Stimulated activated CD8-positive, alpha-beta memory T cell treated with anti-CD3 and anti-CD28 coated beads, Interleukin-12 subunit alpha, Interleukin-12 subunit beta, amount 100 ng/mL, for 1 hour (primary cell): ENCODE results near the gene NIP7.
"Not testable (repeated sequence)": the region's sequence is repeated elsewhere in the genome, so short reads cannot be mapped to it uniquely, and the experiment has no call there.

Experiments used
- DNase-seq: peaks from one replicate; pipeline ENCODE4 v3.0.0-alpha.2; 2020; ENCODE audit warnings: low read depth

Gene NIP7

GRCh38 chr16:69345923-69346322, 6.4 kb downstream of the NIP7 start:
- no peak for DNase-seq

- no peak for DNase-seq
Observed at GRCh38 chr16:69346683-69347082, 7.1 kb downstream of the NIP7 start.

GRCh38 chr16:69348222-69348621, 8.7 kb downstream of the NIP7 start:
- no peak for DNase-seq

DNA sequence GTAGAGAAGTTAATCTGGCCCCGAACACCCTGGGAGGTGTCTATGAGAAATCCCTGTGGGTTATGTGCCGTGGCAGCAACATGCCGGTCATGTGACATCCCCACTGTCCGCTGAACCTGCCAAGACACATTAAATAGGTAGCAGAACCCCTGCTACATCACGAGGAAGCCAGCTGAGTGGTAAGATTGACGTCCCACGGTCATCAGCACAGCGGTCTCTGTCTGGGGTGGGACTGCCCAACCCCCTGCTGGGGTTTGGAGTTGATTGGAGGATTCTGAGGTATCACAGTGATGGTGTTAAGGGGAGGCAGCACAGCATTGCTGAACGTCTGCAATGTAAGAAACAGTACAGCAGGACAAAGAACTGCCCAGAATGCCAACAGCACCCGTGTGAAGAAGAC, 10.0 kb downstream of the NIP7 start:
- no peak for DNase-seq

GRCh38 chr16:69350536-69351133, 11.1 kb downstream of the NIP7 start:
- DNase-seq, result no peak

GRCh38 chr16:69351309-69352027, 11.9 kb downstream of the NIP7 start, which contains the start of gene TMED6:
TMED6 (minus strand) TSS chr16:69351786; CDS start chr16:69351753, 33 bp downstream.
- no peak for DNase-seq

DNA sequence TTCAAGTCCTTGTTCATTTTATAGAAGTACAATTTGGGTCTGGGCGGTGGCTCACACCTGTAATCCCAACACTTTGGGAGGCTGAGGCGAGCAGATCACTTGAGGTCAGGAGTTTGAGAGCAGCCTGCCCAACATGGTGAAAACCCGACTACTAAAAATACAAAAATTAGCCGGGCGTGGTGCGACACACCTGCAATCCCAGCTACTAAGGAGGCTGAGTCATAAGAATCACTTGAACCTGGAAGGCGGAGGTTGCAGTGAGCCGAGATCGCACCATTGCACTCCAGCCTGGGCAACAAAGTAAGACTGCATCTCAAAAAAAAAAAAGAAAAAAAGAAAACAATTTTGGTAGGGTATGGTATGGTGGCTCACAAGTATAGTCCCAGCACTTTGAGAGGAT, 20.5 kb downstream of the NIP7 start:
- DNase-seq, result not testable (repeated sequence)

GRCh38 chr16:69363281-69363717, 23.7 kb downstream of the NIP7 start:
- DNase-seq, result no peak

DNA sequence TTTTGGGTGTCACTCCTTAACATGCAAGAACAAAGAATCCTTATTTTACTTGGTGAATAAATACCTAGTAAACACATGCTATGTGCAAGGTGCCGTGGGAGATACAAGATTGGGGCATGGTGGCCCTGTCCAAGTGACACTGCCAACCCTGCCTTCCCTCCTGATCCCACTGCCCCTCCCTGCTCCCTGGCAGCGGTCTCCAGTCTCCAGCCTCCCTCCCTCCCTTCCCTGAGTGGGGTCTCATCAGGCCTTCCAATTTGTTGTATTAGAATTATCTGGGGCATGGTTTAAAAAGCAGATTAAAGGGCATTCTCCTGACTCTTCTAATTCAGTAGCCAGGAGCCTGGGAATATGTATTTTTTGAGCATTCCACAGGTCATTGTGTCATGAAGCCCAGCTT, 24.5 kb downstream of the NIP7 start:
- DNase-seq, result no peak

DNA sequence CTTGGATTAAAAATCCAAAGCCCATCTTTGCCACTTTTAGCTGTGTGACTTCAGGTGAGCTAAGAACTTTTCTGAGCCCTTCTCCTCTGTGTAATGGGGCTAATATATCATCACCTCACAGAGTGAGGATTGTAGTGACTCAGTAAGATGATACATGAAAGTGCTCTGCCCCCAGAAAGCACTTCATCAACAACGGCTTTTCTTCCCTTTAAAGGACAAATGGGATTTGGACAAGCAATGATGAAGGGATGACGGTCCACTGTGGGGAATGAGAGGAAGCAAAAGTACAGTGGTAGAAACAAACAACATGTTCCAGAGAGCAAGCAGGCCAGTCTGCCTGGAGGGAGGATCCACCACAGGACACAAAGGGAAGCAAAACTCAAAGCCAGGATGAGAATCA, 26.3 kb downstream of the NIP7 start:
- no peak for DNase-seq

DNA sequence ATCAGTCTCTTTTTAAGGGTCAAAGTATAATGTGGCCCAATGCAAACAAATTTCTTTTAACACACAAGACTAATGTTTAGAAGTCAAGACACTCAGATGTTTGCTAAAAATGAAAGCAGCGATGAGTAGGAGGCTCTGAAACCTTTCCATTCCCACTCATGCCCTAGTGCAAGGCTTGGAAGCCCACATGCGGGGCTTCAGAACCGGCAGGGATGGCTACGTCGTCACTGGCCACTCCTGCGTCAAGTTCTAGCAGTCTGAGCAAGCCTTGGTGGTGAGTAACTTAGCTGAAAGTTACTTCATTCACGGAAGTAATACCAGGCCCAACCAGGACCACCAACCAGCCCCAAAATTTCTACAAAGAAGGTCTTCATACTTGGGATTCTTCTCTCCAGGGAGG, 26.9 kb downstream of the NIP7 start:
- no peak for DNase-seq

GRCh38 chr16:69367980-69368379, 28.4 kb downstream of the NIP7 start:
- no peak for DNase-seq

DNA sequence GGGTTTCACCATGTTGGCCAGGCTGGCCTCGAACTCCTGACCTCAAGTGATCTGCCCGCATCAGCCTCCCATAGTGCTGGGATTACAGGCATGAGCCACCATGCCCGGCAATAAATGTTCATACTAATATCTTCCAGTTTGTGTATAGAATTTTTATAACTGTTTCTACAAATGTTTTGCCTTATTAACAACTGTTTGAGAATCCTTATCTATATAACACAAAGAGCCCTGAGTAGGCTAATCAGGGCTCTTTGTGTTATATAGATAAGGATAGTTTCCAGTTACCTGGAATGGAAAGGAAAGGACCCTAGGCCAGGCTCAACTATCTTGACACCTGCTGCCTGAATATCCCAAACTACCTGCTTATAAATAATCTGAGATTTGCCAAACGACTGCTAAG, 29.3 kb downstream of the NIP7 start:
- DNase-seq, result no peak

GRCh38 chr16:69371564-69371963, 32.0 kb downstream of the NIP7 start:
- no peak for DNase-seq

DNA sequence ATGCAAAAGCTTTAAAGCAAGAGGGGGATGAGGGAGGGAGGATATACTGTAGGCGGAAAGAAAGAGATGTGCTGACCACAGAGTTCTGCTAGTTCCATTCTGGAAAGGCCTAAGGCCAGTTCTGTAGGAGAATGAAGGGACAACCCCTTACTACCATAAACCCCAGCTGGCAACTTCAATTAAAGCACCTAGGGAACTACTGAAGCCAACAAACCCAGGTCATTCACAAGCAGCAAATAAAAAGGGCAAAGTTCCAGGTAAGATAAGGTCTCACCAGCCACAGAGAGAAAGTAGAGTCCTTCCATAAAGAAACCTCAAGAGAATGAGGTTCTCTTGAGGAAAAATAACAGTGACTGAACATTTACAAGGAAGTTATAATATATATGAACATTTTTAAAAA, 33.4 kb downstream of the NIP7 start:
- no peak for DNase-seq

DNA sequence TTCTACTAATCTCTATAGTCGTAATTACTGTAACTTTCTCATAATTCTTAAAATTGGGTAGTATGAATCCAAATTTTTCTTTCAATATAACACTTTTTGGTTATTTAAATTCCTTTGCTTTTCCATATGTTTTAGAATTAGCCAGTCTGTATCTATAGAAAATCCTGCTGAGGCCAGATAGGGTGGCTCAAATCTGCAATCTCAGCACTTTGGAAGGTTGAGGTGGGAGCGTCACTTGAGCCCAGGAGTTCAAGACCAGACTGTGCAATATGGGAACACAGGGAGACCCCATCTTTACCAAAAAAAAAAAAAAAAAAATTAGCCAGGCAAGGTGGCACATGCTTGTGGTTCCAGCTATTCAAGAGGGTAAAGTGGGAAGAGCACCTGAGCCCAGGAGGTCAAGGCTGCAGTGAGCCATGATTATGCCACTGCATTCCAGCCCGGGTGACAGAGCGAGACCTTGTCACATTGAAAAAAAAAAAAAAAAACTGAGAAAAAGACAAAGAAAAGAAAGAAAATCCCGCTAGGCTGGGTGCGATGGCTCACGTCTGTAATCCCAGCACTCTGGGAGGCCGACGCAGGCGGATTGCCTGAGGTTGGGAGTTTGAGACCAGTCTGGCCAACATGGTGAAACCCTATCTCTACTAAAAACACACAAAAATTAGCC, 37.0 kb downstream of the NIP7 start:
- no peak for DNase-seq

GRCh38 chr16:69378036-69378435, 38.5 kb downstream of the NIP7 start:
- no peak for DNase-seq

DNA sequence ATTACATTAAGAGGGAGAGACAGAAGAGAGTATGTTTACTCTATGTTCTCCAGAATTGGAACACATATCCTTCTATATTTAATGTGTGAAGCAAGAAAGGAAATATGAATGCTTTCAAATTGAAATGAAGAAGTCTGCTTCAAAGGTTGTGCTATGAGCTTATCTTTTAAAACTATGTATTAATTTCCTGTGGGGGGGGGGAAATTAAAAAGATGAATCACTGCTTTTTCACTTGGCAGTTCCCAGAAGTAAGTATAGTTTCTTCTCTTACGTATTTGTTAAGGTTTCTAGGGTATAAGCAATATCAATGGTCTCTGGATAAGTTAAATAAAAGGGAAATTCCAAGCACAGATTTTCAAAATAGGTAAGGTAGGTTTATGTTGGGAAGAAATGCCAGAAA, 39.2 kb downstream of the NIP7 start:
- no peak for DNase-seq

GRCh38 chr16:69381231-69381630, 41.7 kb downstream of the NIP7 start:
- no peak for DNase-seq

DNA sequence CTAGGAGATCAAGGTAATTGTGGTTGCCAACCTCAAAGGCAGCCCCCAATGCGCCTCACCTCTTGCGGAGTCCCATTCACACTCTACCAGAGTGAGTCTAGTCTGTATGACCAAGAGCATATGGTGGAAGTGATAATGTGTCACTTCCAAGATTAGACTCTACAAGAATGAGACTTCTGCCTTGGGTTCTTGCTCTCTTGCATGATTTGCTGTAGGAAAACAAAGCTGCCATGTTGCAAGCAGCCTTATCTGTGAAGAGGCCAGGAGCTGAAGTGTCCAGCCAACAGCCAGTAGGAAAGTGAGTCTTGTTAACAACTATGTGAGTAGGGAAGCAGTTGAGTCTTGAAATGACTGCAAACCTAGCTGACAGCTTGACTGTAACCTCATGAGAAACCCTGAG, 42.8 kb downstream of the NIP7 start:
- DNase-seq, result no peak

- DNase-seq, result no peak
Observed at GRCh38 chr16:69384974-69385373, 45.4 kb downstream of the NIP7 start.

GRCh38 chr16:69386596-69386995, 47.0 kb downstream of the NIP7 start:
- DNase-seq, result no peak
